Spleen (tissue), 11 donors: ENCODE measurements around the gene TMEM125. TPM values are rescaled to one million over a fixed set of nuclear protein-coding genes. Genes with fewer than 3 reads are reported as not detected.
A peak's percentile ranks its signal among the peaks of the same experiment; 100 is the strongest.

ENCODE experiments used
- DNase-seq: peaks from one replicate; pipeline ENCODE4 v3.0.0-alpha.2; 2020
- H3K27ac ChIP-seq, 8 donors: fragments of 200-600 bp; sonication (generic) in 7 of 8; 1 replicate in 4 of 8; 2 replicates in 4 of 8; pipeline versions ENCODE4 v1.5.0 to v1.8.0; 2016 to 2021; ENCODE audit warnings: inconsistent platforms in 4 of 8, mild to moderate bottlenecking in 4 of 8, moderate library complexity in 1 of 8
- H3K27me3 ChIP-seq, 7 donors: fragments of 200-600 bp; sonication (generic) in 6 of 7; replicated peaks in 1 of 7; 1 replicate in 4 of 7; 2 replicates in 3 of 7; pipeline versions ENCODE4 v1.5.0 to v1.8.0; 2016 to 2021; ENCODE audit warnings: inconsistent platforms in 3 of 7, mild to moderate bottlenecking in 1 of 7
- H3K36me3 ChIP-seq, 6 donors: fragments of 200-600 bp; sonication (generic) in 5 of 6; 1 replicate in 4 of 6; 2 replicates in 2 of 6; pipeline versions ENCODE4 v1.5.0 to v1.8.0; 2016 to 2021; ENCODE audit warnings: inconsistent platforms in 2 of 6
- H3K4me1 ChIP-seq, 6 donors: fragments of 200-600 bp; sonication (generic) in 5 of 6; 1 replicate in 3 of 6; 2 replicates in 3 of 6; pipeline versions ENCODE4 v1.5.0 to v1.8.0; 2016 to 2021; ENCODE audit warnings: inconsistent platforms in 3 of 6
- H3K4me3 ChIP-seq, 8 donors: fragments of 200-600 bp; sonication (generic) in 7 of 8; 1 replicate in 4 of 8; 2 replicates in 4 of 8; pipeline versions ENCODE4 v1.5.0 to v1.8.0; 2016 to 2021; ENCODE audit warnings: inconsistent platforms in 4 of 8, mild to moderate bottlenecking in 4 of 8, moderate library complexity in 2 of 8
- H3K9me3 ChIP-seq, 8 donors: fragments of 200-600 bp; sonication (generic) in 7 of 8; 1 replicate in 4 of 8; 2 replicates in 4 of 8; pipeline versions ENCODE4 v1.5.0 to v1.8.0; 2016 to 2021; ENCODE audit warnings: inconsistent platforms in 4 of 8
- CTCF ChIP-seq, 11 experiments: fragments of 200-600 bp in 7 of 11; fragments of 450-650 bp in 4 of 11; sonication (generic) in 4 of 11; IDR thresholded peaks in 8 of 11; conservative IDR thresholded peaks in 3 of 11; 1 replicate in 7 of 11; 2 replicates in 4 of 11; pipeline versions ENCODE4 v1.4.0 to v1.8.0; 2016 to 2021; ENCODE audit warnings: antibody characterized with exemption in 11 of 11, inconsistent platforms in 4 of 11, mild to moderate bottlenecking in 1 of 11
- POLR2A ChIP-seq, 3 donors: fragments of 450-650 bp; IDR thresholded peaks; one replicate each; pipeline ENCODE4 v1.5.1; 2017; ENCODE audit warnings: antibody characterized with exemption in 3 of 3, mild to moderate bottlenecking in 1 of 3
- POLR2AphosphoS5 ChIP-seq, 3 donors: sonication (generic); formaldehyde crosslinking; IDR thresholded peaks; one replicate each; pipeline ENCODE4 v1.5.1; 2017; ENCODE audit warnings: antibody characterized with exemption in 3 of 3
- WGBS, 5 donors: extraction: QIAGEN DNeasy Blood & Tissue Kit in 3 of 5; methylation state at CpG; one replicate each; pipeline versions ENCODE4 v1.1.5 to v1.1.7; 2013 to 2018; 5-methylcytosine and 5-hydroxymethylcytosine counted together
- intact Hi-C: fragments of 100-400 bp; cut with DNase I; formaldehyde crosslinking; loops from one replicate; pipeline ENCODE4 v1.15.0; 2023; ENCODE audit warnings: low total_unique reads
- polyA plus RNA-seq, 3 donors: library from polyadenylated mRNA; stranded (reverse); fragments of 200-250 nt; gene quantifications; one replicate each; pipeline ENCODE4 v1.2.1, GENCODE V29; 2013
- total RNA-seq, 7 donors: library from RNA; depleted of rRNA in 3 of 7; stranded (reverse); fragments of >200 nt in 3 of 7; fragmentation: NEBNext Ultra II Directional in 4 of 7; extraction: Animal tissue kit (Norgen Biotek cat#: 25700) in 4 of 7; gene quantifications; one replicate each; pipeline versions ENCODE4 v1.1.0 to v1.2.1, GENCODE V29; 2016 to 2021
- donor health status: healthy with polysubstance abuse.
- donor health status: DM: no; HTN: no; CAD: no; lungs with moderate emphysema.
- donor health status: DM: no; HTN: no; CAD: no.
- donor health status: Bipolar disorder and iron deficiency.
- donor health status: healthy.
- donor health status: DM: no; HTN: no; CAD: no.
- donor health status: DM: yes; HTN: yes; CAD: no.

Gene TMEM125
- total and polyA plus RNA-seq, 10 donors = 0.05 to 0.06 TPM; not detected in 8

- Histone ChIP-seq H3K4me3 (no peak overlapping the region), H3K27me3 (no peaks in the 10 kb centered on the region), H3K36me3 (no peaks in the 10 kb centered on the region), H3K9me3 (no peaks in the 10 kb centered on the region), H3K27ac (no peak overlapping the region), H3K4me1 (no peaks in the 10 kb centered on the region)
- DNase-seq = peak; percentile 51
- 92 to 97% (median 94%) methylated on average over 10 to 11 of the region's 11 CpGs for WGBS, 5 donors
- no peak for TF ChIP-seq POLR2A (IDR thresholded peaks at IDR 0.05)
- intact Hi-C loops = no loop called here
Measured at GRCh38 chr1:43286115-43286514, 16.3 kb downstream of the TMEM125 start.

GRCh38 chr1:43286533-43286932 lies 16.8 kb downstream of the TMEM125 start:
- no peaks in the 10 kb centered on the region for H3K36me3 ChIP-seq
- H3K27ac ChIP-seq = no peak overlapping the region
- TF ChIP-seq POLR2A (IDR thresholded peaks at IDR 0.05) = no peak
- no peak for TF ChIP-seq CTCF (IDR thresholded peaks at IDR 0.05 in 8 of 11, conservative IDR thresholded peaks at IDR 0.05 in 3 of 11)
- no peak for TF ChIP-seq POLR2AphosphoS5 (IDR thresholded peaks at IDR 0.05)
- WGBS, 5 donors = 83 to 92% (median 91%) methylated on average over 5 of the region's 5 CpGs
- intact Hi-C loops = no loop called here
- H3K4me1 ChIP-seq = no peaks in the 10 kb centered on the region
- H3K4me3 ChIP-seq = no peak overlapping the region
- H3K27me3 ChIP-seq = no peaks in the 10 kb centered on the region
- no peaks in the 10 kb centered on the region for H3K9me3 ChIP-seq
- no peak for DNase-seq

- intact Hi-C loops = no loop called here
- DNase-seq = no peak
- Histone ChIP-seq H3K4me1 (no peaks in the 10 kb centered on the region), H3K27me3 (no peaks in the 10 kb centered on the region), H3K4me3 (no peak overlapping the region), H3K9me3 (no peaks in the 10 kb centered on the region), H3K36me3 (no peaks in the 10 kb centered on the region), H3K27ac (no peak overlapping the region)
- WGBS, 5 donors = 87 to 98% (median 91%) methylated on average over 9 of the region's 9 CpGs
- TF ChIP-seq POLR2AphosphoS5 (IDR thresholded peaks at IDR 0.05) = no peak
- TF ChIP-seq CTCF (IDR thresholded peaks at IDR 0.05 in 8 of 11, conservative IDR thresholded peaks at IDR 0.05 in 3 of 11) = no peak
- no peak for TF ChIP-seq POLR2A (IDR thresholded peaks at IDR 0.05)
Measured at GRCh38 chr1:43288058-43288784, 18.4 kb downstream of the TMEM125 start.

GRCh38 chr1:43288785-43289706 lies 19.3 kb downstream of the TMEM125 start:
- intact Hi-C loops = no loop called here
- TF ChIP-seq CTCF (IDR thresholded peaks at IDR 0.05 in 8 of 11, conservative IDR thresholded peaks at IDR 0.05 in 3 of 11) = no peak
- no peak for TF ChIP-seq POLR2AphosphoS5 (IDR thresholded peaks at IDR 0.05)
- no peak for TF ChIP-seq POLR2A (IDR thresholded peaks at IDR 0.05)
- DNase-seq = no peak
- Histone ChIP-seq H3K9me3 (no peaks in the 10 kb centered on the region), H3K27me3 (no peaks in the 10 kb centered on the region), H3K27ac (no peak overlapping the region), H3K4me3 (no peak overlapping the region), H3K36me3 (no peaks in the 10 kb centered on the region), H3K4me1 (no peaks in the 10 kb centered on the region)
- WGBS, 5 donors = 64 to 80% (median 72%) methylated on average over 12 of the region's 12 CpGs
